DMS 273 treated with DMSO at 0.1 percent for 48 hours (cell line): ENCODE results near the gene MTRF1.
A peak's percentile ranks its signal among the peaks of the same experiment; 100 is the strongest.
"Not testable (repeated sequence)": the region's sequence is repeated elsewhere in the genome, so short reads cannot be mapped to it uniquely, and the experiment has no call there.

Experiments used
- DNase-seq: peaks from one replicate; lab custom pipeline; 2025; lab: John Stamatoyannopoulos, UW

Gene MTRF1

GRCh38 chr13:41282129-41282571 lies 18.8 kb upstream of the MTRF1 start:
- no peak for DNase-seq

GRCh38 chr13:41279156-41279555 lies 15.8 kb upstream of the MTRF1 start:
- DNase-seq: not testable (repeated sequence)

- DNase-seq: no peak
Measured at GRCh38 chr13:41276824-41277223, 13.4 kb upstream of the MTRF1 start.

GRCh38 chr13:41274881-41275280 lies 11.5 kb upstream of the MTRF1 start:
- no peak for DNase-seq

- no peak for DNase-seq
Measured at GRCh38 chr13:41273831-41274441, 10.6 kb upstream of the MTRF1 start.

- no peak for DNase-seq
Measured at GRCh38 chr13:41271456-41272285, 8.3 kb upstream of the MTRF1 start.

- peak; percentile 2 for DNase-seq
Measured at GRCh38 chr13:41268764-41269163, 5.4 kb upstream of the MTRF1 start.

GRCh38 chr13:41267106-41267505 lies 3.7 kb upstream of the MTRF1 start:
- no peak for DNase-seq

- DNase-seq: no peak
Measured at GRCh38 chr13:41259875-41260501, 3.4 kb downstream of the MTRF1 start.

GRCh38 chr13:41257535-41257934 lies 5.8 kb downstream of the MTRF1 start:
- no peak for DNase-seq

GRCh38 chr13:41254902-41255301 lies 8.5 kb downstream of the MTRF1 start:
- DNase-seq: no peak

- no peak for DNase-seq
Measured at GRCh38 chr13:41250993-41251392, 12.4 kb downstream of the MTRF1 start.

GRCh38 chr13:41246969-41247680 lies 16.3 kb downstream of the MTRF1 start:
- no peak for DNase-seq

- no peak for DNase-seq
Measured at GRCh38 chr13:41244556-41244955, 18.8 kb downstream of the MTRF1 start.

GRCh38 chr13:41241626-41242025 lies 21.8 kb downstream of the MTRF1 start:
- DNase-seq: no peak

GRCh38 chr13:41236369-41236768 lies 27.0 kb downstream of the MTRF1 start:
- no peak for DNase-seq

- DNase-seq: no peak
Measured at GRCh38 chr13:41232578-41233480, 30.5 kb downstream of the MTRF1 start.

GRCh38 chr13:41231786-41232185 lies 31.6 kb downstream of the MTRF1 start:
- DNase-seq: no peak

GRCh38 chr13:41231025-41231677 lies 32.2 kb downstream of the MTRF1 start:
- DNase-seq: no peak

GRCh38 chr13:41229356-41229755 lies 34.0 kb downstream of the MTRF1 start:
- DNase-seq: no peak
